Panc1 (cell line): ENCODE data around the gene FBXW12.

Source experiments
- POLR2AphosphoS5 ChIP-seq: IDR thresholded peaks from 2 replicates; pipeline ENCODE4 v1.6.1; 2012; ENCODE audit warnings: mild to moderate bottlenecking, low read depth, low read length, moderate library complexity
- TCF7L2 ChIP-seq: IDR thresholded peaks from 2 replicates; pipeline ENCODE4 v1.6.1; 2011; ENCODE audit warnings: mild to moderate bottlenecking, low read depth, low read length, inconsistent platforms
- TF ChIP-seq, protein P1 (sequence below): fragments of 450-650 bp; IDR thresholded peaks from 2 replicates; pipeline ENCODE4 v1.5.1; 2017; ENCODE audit warnings: mild to moderate bottlenecking
- TF ChIP-seq, protein P2 (sequence below), 2 experiments: IDR thresholded peaks; 2 replicates each; pipeline ENCODE4 v1.6.1; 2011 to 2012; ENCODE audit warnings: low read depth in 2 of 2, control low read depth in 1 of 2, low read length in 1 of 2, mild to moderate bottlenecking in 1 of 2, moderate library complexity in 1 of 2; ENCODE audit not compliant: insufficient read depth in 1 of 2

DNA sequence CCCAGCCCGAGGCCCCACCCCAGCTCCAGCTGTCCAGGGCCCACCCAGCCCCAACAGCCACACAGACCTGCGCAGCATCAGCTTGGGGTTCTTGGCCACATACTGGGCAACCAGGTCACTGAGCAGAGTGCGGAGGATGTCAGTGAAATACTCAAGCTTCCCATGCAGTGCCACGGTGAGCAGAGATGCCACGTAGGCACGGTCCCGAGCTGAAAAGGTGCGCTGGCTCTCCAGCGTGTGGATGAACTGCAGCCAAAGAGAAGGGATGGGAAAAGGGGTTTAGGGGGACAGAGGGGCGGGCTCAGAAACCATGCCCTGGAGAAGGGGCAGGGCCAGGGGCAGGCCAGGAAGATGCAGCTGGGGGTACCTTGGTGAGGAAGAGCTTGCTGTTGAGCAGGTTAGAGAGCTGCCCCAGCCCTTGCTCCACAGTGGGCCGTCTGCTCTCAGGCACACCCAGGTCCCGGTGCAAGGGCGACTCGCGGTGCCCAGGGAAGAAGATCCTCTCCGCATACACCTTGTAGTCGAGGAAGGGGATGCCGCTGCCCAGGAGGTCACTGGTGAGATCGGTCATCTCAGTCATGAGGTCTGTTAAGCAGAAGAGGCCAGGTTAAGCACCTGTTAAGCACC, 40.5 kb downstream of the FBXW12 start:
- TF ChIP-seq, protein P1, sequence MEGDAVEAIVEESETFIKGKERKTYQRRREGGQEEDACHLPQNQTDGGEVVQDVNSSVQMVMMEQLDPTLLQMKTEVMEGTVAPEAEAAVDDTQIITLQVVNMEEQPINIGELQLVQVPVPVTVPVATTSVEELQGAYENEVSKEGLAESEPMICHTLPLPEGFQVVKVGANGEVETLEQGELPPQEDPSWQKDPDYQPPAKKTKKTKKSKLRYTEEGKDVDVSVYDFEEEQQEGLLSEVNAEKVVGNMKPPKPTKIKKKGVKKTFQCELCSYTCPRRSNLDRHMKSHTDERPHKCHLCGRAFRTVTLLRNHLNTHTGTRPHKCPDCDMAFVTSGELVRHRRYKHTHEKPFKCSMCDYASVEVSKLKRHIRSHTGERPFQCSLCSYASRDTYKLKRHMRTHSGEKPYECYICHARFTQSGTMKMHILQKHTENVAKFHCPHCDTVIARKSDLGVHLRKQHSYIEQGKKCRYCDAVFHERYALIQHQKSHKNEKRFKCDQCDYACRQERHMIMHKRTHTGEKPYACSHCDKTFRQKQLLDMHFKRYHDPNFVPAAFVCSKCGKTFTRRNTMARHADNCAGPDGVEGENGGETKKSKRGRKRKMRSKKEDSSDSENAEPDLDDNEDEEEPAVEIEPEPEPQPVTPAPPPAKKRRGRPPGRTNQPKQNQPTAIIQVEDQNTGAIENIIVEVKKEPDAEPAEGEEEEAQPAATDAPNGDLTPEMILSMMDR = no peak
- TF ChIP-seq, protein P2, sequence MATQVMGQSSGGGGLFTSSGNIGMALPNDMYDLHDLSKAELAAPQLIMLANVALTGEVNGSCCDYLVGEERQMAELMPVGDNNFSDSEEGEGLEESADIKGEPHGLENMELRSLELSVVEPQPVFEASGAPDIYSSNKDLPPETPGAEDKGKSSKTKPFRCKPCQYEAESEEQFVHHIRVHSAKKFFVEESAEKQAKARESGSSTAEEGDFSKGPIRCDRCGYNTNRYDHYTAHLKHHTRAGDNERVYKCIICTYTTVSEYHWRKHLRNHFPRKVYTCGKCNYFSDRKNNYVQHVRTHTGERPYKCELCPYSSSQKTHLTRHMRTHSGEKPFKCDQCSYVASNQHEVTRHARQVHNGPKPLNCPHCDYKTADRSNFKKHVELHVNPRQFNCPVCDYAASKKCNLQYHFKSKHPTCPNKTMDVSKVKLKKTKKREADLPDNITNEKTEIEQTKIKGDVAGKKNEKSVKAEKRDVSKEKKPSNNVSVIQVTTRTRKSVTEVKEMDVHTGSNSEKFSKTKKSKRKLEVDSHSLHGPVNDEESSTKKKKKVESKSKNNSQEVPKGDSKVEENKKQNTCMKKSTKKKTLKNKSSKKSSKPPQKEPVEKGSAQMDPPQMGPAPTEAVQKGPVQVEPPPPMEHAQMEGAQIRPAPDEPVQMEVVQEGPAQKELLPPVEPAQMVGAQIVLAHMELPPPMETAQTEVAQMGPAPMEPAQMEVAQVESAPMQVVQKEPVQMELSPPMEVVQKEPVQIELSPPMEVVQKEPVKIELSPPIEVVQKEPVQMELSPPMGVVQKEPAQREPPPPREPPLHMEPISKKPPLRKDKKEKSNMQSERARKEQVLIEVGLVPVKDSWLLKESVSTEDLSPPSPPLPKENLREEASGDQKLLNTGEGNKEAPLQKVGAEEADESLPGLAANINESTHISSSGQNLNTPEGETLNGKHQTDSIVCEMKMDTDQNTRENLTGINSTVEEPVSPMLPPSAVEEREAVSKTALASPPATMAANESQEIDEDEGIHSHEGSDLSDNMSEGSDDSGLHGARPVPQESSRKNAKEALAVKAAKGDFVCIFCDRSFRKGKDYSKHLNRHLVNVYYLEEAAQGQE (IDR thresholded peaks at IDR 0.05; ENCODE audit: insufficient read depth in 1 of 2, low read depth in 2 of 2, low read length in 1 of 2) = no peak
- TF ChIP-seq TCF7L2 (no peak), POLR2AphosphoS5 (no peak)
